Activated B cell treated with CpG ODN at 0.5 μM for 24 hours (primary cell): Measurements from ENCODE around the gene LMBR1. TPM values are rescaled to one million over a fixed set of nuclear protein-coding genes. Genes with fewer than 3 reads are reported as not detected.

ENCODE experiments used
- ATAC-seq: fragments of 200-7000 bp; cut with Tn5 transposase; one replicate; pipeline ENCODE4 v1.10.0; 2021; ENCODE audit warnings: low read depth, mild to moderate bottlenecking, moderate library complexity
- CTCF ChIA-PET: fragments of 350-600 bp; sonication (Branson Sonifier 250); formaldehyde crosslinking; loops from one replicate; lab custom pipeline; 2021; ENCODE audit warnings: antibody characterized with exemption; lab: Charles Lee
- POLR2A ChIA-PET: fragments of 350-600 bp; sonication (Branson Sonifier 250); formaldehyde crosslinking; loops from one replicate; lab custom pipeline; 2021; ENCODE audit warnings: antibody characterized with exemption; lab: Charles Lee
- DNase-seq: peaks from one replicate; pipeline ENCODE4 v3.0.0; 2022
- H3K27ac Mint-ChIP-seq: one replicate; pipeline ENCODE4 v1.8.0; 2020; ENCODE audit warnings: mixed read lengths
- H3K27me3 Mint-ChIP-seq: one replicate; pipeline ENCODE4 v1.8.0; 2021; ENCODE audit warnings: mixed read lengths
- H3K36me3 Mint-ChIP-seq: one replicate; pipeline ENCODE4 v1.8.0; 2021; ENCODE audit warnings: low read depth, mixed read lengths
- H3K4me1 Mint-ChIP-seq: one replicate; pipeline ENCODE4 v1.8.0; 2021; ENCODE audit warnings: mixed read lengths
- H3K4me3 Mint-ChIP-seq: one replicate; pipeline ENCODE4 v1.8.0; 2020; ENCODE audit warnings: mild to moderate bottlenecking, mixed read lengths
- H3K9me3 Mint-ChIP-seq: one replicate; pipeline ENCODE4 v1.8.0; 2020; ENCODE audit warnings: mixed read lengths
- CTCF ChIP-seq: fragments of 200-600 bp; IDR thresholded peaks from one replicate; pipeline ENCODE4 v1.8.0; 2022; ENCODE audit warnings: antibody characterized with exemption, mild to moderate bottlenecking
- intact Hi-C: fragments of 100-400 bp; cut with micrococcal nuclease; formaldehyde crosslinking; loops from one replicate; pipeline ENCODE4 v1.15.1; 2024
- total RNA-seq: library from RNA; stranded (reverse); gene quantifications from 2 replicates; pipeline ENCODE4 v1.2.3, GENCODE V29; 2022

LMBR1 gene
- total RNA-seq, 1 donor from 2014 or later = 67.9 TPM

GRCh38 chr7:156780724-156781455 is 112.1 kb downstream of the LMBR1 start:
- Mint-ChIP-seq H3K36me3 (peaks cover 15% of the 10 kb centered on the region), H3K27me3 (no peaks in the 10 kb centered on the region), H3K4me3 (peak overlapping the region; percentile 35), H3K27ac (peak overlapping the region; percentile 78), H3K4me1 (peaks cover 38% of the 10 kb centered on the region), H3K9me3 (peaks cover 7% of the 10 kb centered on the region)
- POLR2A ChIA-PET = interaction anchor here (1.9 kb wide), 1 partner anchor 140 kb away, joined by 6 read pairs; the partner anchor contains the start of gene RNF32
- ATAC-seq = peak; percentile 97
- no peak for TF ChIP-seq CTCF
- CTCF ChIA-PET = interaction anchor here (0.7 kb wide), 1 partner anchor 17 kb away, joined by 3 read pairs; no protein-coding TSS in a partner anchor
- no peak for DNase-seq
- intact Hi-C loops = loop anchor here (2.0 to 5.0 kb wide), 2 partner anchors 111 to 140 kb away; partner anchors contain the start of genes LMBR1 and RNF32

GRCh38 chr7:156778668-156779067 is 114.3 kb downstream of the LMBR1 start:
- no peak for TF ChIP-seq CTCF
- CTCF ChIA-PET = no interaction called here
- intact Hi-C loops = no loop called here
- ATAC-seq (no peak), DNase-seq (no peak)
- Mint-ChIP-seq H3K9me3 (peaks cover 7% of the 10 kb centered on the region), H3K4me3 (no peak overlapping the region), H3K4me1 (peaks cover 46% of the 10 kb centered on the region), H3K27ac (no peak overlapping the region), H3K27me3 (no peaks in the 10 kb centered on the region), H3K36me3 (peaks cover 14% of the 10 kb centered on the region)
- POLR2A ChIA-PET = no interaction called here

DNA sequence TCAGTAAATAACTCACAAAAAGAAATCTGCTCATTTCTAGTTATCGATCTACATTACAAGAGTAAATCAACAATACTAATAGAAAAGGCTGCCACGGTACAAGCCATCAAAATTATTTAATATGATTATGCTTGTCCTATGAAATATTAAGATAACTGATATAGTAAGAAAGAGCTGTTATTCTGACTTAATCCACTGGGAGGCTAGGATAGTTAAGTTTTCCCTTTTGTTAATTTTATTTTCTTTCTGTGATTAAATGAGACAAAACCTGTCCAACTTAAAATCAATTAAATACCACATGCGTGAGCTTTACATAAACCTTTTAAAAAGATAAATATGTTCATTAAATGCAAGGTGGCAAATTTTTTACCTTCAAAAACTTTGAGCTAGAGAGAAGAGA is 114.8 kb downstream of the LMBR1 start:
- intact Hi-C loops = no loop called here
- H3K4me1 Mint-ChIP-seq = peaks cover 50% of the 10 kb centered on the region
- no peaks in the 10 kb centered on the region for H3K27me3 Mint-ChIP-seq
- DNase-seq (no peak), ATAC-seq (no peak)
- no peak overlapping the region for H3K4me3 Mint-ChIP-seq
- ChIA-PET CTCF (no interaction called here), POLR2A (no interaction called here)
- H3K36me3 Mint-ChIP-seq = peaks cover 14% of the 10 kb centered on the region
- TF ChIP-seq CTCF = no peak
- peaks cover 7% of the 10 kb centered on the region for H3K9me3 Mint-ChIP-seq
- H3K27ac Mint-ChIP-seq = no peak overlapping the region

DNA sequence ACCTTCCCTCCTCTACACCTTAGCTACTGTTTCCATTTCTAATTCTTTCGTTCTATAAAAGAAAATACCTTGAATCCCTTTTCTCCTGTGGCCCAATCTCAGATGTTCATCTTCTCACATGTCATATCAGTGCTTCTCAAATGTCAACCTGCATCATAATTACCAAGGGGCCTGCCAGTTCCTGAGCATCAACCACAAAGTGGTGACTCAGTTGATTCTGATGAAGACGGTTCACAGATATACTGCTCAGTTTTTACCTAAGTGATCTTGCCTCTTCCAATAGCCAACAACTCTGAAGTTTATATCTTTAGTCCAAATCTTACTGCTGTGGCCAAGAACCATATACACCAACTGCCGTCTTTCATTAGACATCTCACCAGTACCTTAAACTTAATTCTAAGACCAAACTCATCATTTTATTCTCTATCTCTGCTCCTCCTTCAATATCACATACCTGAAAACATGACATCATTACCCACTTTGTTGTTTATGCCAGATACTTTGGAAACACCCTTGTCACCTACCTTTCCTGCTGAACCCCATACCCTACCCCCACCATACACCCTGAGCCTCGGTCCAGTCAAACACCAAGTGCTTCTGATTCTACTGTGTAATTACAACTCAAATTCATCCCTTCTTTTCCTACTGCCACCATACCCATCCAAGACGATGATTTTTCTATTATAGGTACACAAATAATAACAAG is 115.5 kb downstream of the LMBR1 start:
- Mint-ChIP-seq H3K9me3 (peaks cover 7% of the 10 kb centered on the region), H3K4me3 (no peak overlapping the region), H3K4me1 (peaks cover 57% of the 10 kb centered on the region), H3K27me3 (no peaks in the 10 kb centered on the region), H3K36me3 (peaks cover 9% of the 10 kb centered on the region), H3K27ac (no peak overlapping the region)
- POLR2A ChIA-PET = no interaction called here
- DNase-seq = no peak
- TF ChIP-seq CTCF = no peak
- CTCF ChIA-PET = no interaction called here
- intact Hi-C loops = no loop called here
- ATAC-seq = no peak

GRCh38 chr7:156776527-156776926 is 116.5 kb downstream of the LMBR1 start:
- ChIA-PET POLR2A (no interaction called here), CTCF (no interaction called here)
- intact Hi-C loops = no loop called here
- no peak for ATAC-seq
- TF ChIP-seq CTCF = no peak
- Mint-ChIP-seq H3K4me1 (peaks cover 58% of the 10 kb centered on the region), H3K4me3 (no peak overlapping the region), H3K36me3 (peaks cover 7% of the 10 kb centered on the region), H3K27me3 (no peaks in the 10 kb centered on the region), H3K27ac (no peak overlapping the region), H3K9me3 (no peaks in the 10 kb centered on the region)
- no peak for DNase-seq
